Hepatic stellate cell (primary cell): ENCODE results near the gene ANKRD13C.

Experiments
- DNase-seq: peaks from one replicate; pipeline ENCODE4 v3.0.0; 2011; ENCODE audit warnings: low spot score

The ANKRD13C gene

GRCh38 chr1:70220517-70221237 is 133.8 kb downstream of the ANKRD13C start:
- DNase-seq: no peak

DNA sequence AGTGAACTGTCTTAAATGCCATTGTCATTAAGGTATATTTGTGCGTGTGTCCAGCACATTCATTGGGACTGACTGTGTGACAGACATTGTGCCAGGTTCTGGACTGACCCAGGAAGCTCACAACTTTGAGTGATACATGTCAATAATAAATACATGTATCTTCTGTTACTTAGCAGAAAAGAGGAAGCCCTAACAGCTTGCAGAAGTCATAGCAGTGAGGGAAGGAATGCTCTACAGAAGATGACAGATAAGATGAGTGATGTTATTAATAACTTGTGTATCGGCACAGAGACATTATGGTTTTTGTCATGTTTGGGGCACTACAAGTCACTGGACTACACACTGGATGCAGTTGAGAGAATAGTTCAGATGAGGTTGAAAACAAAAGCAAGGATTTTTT is 134.5 kb downstream of the ANKRD13C start:
- DNase-seq: no peak

GRCh38 chr1:70211541-70211940 is 143.0 kb downstream of the ANKRD13C start:
- no peak for DNase-seq

- no peak for DNase-seq
These were observed 143.7 kb downstream of the ANKRD13C start for GRCh38 chr1:70210820-70211219.
